ENCODE data around the gene KCTD8.

The KCTD8 gene

DNA sequence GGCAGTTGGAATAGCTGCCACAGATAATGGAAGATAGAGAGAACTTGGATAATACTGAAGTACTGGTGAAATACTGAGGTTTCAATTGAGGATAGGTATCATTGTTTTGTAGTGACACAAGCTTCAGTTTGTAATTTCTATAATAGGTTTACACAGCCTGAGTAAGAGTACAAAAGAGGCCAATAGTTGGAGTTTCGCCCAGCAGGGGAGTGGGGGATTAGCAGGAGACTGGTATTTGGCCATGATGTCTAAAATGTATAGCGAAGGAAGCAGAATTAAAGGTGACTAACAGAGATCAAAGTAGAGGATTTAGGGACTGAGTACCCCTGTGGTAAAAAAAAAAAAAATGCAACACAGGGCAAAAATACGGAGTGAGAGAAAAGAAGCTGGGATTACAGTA, 129.5 kb downstream of the KCTD8 start:
- Histone ChIP-seq H3K9me3 (ENCODE audit: low read length) (no peaks in the 10 kb centered on the region), H3K27me3 (ENCODE audit: control insufficient read depth in 1 of 2, insufficient read depth in 2 of 2, low read length in 2 of 2) (no peaks in the 10 kb centered on the region), H3K4me1 (ENCODE audit: insufficient read depth, low read length) (no peaks in the 10 kb centered on the region), H3K4me3 (ENCODE audit: low read depth in 1 of 2, low read length in 2 of 2) (no peak overlapping the region), H3K36me3 (ENCODE audit: insufficient read depth, low read length) (no peaks in the 10 kb centered on the region), H3K27ac (ENCODE audit: low read depth, low read length) (no peak overlapping the region), H3K9ac (ENCODE audit: low read length) (no peak overlapping the region)

DNA sequence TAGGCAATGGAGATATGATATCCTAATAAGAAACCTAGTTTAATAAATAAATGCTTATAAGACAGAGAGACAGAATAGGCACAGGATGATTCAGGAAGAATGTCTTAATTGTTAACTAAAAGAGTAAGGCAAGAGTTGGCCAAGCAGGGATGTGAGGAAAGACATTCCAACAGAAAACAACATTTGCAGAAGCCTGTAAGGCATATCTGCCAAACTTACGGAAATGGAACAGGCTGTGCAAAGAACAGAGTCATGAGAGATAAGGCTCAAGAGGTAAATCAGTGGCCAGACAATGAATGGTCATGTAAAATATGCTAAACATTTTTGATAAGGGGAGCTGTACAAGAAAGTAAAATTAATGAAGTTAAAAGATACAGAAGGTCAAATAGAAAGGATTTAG, 134.9 kb downstream of the KCTD8 start:
- Histone ChIP-seq H3K4me3 (ENCODE audit: low read depth in 1 of 2, low read length in 2 of 2) (no peak overlapping the region), H3K27me3 (ENCODE audit: control insufficient read depth in 1 of 2, insufficient read depth in 2 of 2, low read length in 2 of 2) (no peaks in the 10 kb centered on the region), H3K9me3 (ENCODE audit: low read length) (no peaks in the 10 kb centered on the region), H3K27ac (ENCODE audit: low read depth, low read length) (no peak overlapping the region), H3K36me3 (ENCODE audit: insufficient read depth, low read length) (no peaks in the 10 kb centered on the region), H3K9ac (ENCODE audit: low read length) (no peak overlapping the region), H3K4me1 (ENCODE audit: insufficient read depth, low read length) (no peaks in the 10 kb centered on the region)

DNA sequence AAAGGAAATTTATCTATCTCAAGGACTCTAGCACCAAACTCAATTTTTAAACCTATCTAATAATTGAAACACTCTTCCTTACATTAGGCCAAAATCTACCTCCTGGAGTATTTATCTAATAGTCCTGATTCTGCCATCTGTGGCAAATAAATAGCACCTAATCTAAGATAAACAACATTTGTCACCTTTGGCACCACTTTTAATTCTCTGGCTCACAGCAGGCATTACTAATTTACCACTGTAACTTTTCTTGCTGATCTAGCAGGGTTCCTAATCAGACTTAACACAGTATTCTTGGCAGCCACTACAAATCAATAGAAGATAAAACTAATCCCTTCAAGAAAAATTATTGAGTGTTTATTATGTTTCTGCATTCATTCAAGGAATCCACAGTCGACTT, 161.1 kb downstream of the KCTD8 start:
- Histone ChIP-seq H3K4me3 (ENCODE audit: low read depth in 1 of 2, low read length in 2 of 2) (no peak overlapping the region), H3K36me3 (ENCODE audit: insufficient read depth, low read length) (no peaks in the 10 kb centered on the region)

DNA sequence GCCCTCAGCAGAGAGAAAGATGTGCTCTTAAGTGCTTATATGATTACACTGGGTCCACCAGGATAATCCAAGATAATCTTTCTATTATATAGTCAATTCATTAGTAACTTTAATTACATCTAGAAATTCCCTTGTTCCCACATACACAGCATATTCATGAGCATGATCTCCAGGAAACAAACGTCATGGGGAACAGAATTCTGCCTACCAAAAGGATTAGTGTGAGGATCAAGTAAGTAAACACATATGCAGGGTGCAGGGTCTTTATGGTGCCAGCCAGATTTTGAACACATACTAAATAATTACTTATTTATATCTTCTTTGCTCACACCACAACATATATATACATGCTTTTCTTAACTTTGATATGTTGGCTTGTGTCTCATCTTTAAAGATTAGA, 169.1 kb downstream of the KCTD8 start:
- Histone ChIP-seq H3K27ac (ENCODE audit: low read depth, low read length) (no peak overlapping the region), H3K4me3 (ENCODE audit: low read depth in 1 of 2, low read length in 2 of 2) (no peak overlapping the region), H3K27me3 (ENCODE audit: control insufficient read depth in 1 of 2, insufficient read depth in 2 of 2, low read length in 2 of 2) (no peaks in the 10 kb centered on the region), H3K9me3 (ENCODE audit: low read length) (no peaks in the 10 kb centered on the region), H3K4me1 (ENCODE audit: insufficient read depth, low read length) (no peaks in the 10 kb centered on the region), H3K36me3 (ENCODE audit: insufficient read depth, low read length) (no peaks in the 10 kb centered on the region), H3K9ac (ENCODE audit: low read length) (no peak overlapping the region)

More for the DNA sequence above, 161.1 kb downstream of the KCTD8 start:
- no peaks in the 10 kb centered on the region for H3K4me1 ChIP-seq (ENCODE audit: insufficient read depth, low read length)
- no peak overlapping the region for H3K27ac ChIP-seq (ENCODE audit: low read depth, low read length)
- no peak overlapping the region for H3K9ac ChIP-seq (ENCODE audit: low read length)
- H3K27me3 ChIP-seq (ENCODE audit: control insufficient read depth in 1 of 2, insufficient read depth in 2 of 2, low read length in 2 of 2), result no peaks in the 10 kb centered on the region
- no peaks in the 10 kb centered on the region for H3K9me3 ChIP-seq (ENCODE audit: low read length)

DNA sequence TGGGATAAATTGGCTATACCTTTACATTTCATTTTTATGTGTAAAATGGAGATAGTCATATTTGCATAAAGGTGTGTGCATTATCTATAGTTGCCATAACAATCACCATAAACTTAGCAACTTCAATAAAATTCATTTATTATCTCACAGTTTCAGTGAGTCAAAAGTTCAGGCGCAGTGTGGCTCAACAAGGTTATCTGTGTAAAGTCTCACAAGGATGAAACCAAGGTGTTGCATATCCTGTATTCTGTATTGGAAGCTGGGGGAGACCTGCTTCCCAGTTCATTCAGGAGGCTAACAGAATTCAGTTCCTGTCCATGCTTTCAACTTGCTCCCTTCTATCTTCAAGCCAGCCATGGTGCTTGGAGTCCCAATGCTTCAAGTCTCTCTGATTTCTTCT, 169.5 kb downstream of the KCTD8 start:
- H3K4me3 ChIP-seq (ENCODE audit: low read depth in 1 of 2, low read length in 2 of 2), result no peak overlapping the region
- no peak overlapping the region for H3K27ac ChIP-seq (ENCODE audit: low read depth, low read length)

DNA sequence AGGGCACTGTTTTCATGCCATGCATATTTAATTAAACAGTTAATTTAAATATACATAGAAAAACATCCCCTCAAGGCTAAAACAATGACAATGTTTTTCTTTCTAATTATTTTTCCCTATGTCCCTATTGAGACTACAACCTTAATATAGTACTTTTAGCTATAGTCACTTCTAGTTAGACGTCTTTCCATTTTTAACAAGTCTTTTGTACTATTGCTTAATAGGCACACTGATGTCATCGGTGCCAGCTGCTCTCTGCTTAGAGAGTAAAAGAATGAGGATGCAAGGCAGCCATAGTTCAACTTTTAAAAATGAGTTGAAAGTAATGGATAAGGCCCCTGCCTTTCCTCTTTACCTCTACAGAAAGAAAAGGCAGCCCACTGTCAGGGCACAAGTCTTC, 191.1 kb downstream of the KCTD8 start:
- H3K9me3 ChIP-seq (ENCODE audit: low read length), result no peaks in the 10 kb centered on the region
- no peak overlapping the region for H3K9ac ChIP-seq (ENCODE audit: low read length)
- no peaks in the 10 kb centered on the region for H3K4me1 ChIP-seq (ENCODE audit: insufficient read depth, low read length)
- no peak overlapping the region for H3K27ac ChIP-seq (ENCODE audit: low read depth, low read length)
- H3K27me3 ChIP-seq (ENCODE audit: control insufficient read depth in 1 of 2, insufficient read depth in 2 of 2, low read length in 2 of 2), result no peaks in the 10 kb centered on the region
- H3K36me3 ChIP-seq (ENCODE audit: insufficient read depth, low read length), result no peaks in the 10 kb centered on the region
- H3K4me3 ChIP-seq (ENCODE audit: low read depth in 1 of 2, low read length in 2 of 2), result no peak overlapping the region

More for the DNA sequence above, 169.5 kb downstream of the KCTD8 start:
- H3K4me1 ChIP-seq (ENCODE audit: insufficient read depth, low read length), result no peaks in the 10 kb centered on the region
- no peaks in the 10 kb centered on the region for H3K27me3 ChIP-seq (ENCODE audit: control insufficient read depth in 1 of 2, insufficient read depth in 2 of 2, low read length in 2 of 2)
- no peaks in the 10 kb centered on the region for H3K9me3 ChIP-seq (ENCODE audit: low read length)
- H3K9ac ChIP-seq (ENCODE audit: low read length), result no peak overlapping the region
- no peaks in the 10 kb centered on the region for H3K36me3 ChIP-seq (ENCODE audit: insufficient read depth, low read length)

DNA sequence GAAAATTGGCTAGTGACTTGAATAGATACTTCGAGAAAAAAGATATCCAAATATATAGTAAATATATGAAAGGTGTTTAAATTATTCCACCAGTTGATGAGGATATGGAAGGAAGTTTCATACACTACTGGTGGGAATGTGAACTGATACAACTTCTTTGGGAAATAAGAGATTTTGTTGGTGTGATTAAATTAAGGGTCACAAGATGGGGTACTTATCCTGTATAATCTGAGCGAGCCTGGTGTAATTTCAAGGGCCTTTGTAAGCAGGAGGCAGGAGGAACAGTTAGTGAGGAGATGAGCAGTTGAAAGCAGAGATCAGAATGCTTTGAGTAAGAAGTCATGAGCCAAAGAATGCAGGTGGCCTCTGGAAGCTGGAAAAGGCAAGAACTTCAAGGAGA, 192.2 kb downstream of the KCTD8 start:
- no peaks in the 10 kb centered on the region for H3K36me3 ChIP-seq (ENCODE audit: insufficient read depth, low read length)
- H3K4me3 ChIP-seq (ENCODE audit: low read depth in 1 of 2, low read length in 2 of 2), result no peak overlapping the region

DNA sequence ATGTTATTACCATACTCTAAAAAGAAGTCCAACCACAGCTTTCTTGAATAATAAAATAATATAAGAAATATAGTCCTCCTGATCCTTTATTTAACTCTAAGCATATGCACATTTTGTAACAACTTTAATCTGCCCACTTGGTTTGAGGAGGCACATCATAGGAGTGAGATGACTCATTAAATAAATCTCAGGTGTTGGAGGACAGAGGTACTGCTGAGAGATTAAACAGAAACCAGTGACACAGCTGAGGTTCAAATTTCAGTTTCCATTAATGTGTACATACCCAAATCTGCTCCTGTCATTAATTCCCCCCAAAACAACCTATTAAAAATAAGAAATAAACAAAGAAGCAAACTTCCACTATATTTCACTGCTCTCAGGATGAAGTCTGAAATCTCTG, 211.0 kb downstream of the KCTD8 start:
- H3K36me3 ChIP-seq (ENCODE audit: insufficient read depth, low read length), result no peaks in the 10 kb centered on the region

More for the DNA sequence above, 192.2 kb downstream of the KCTD8 start:
- Histone ChIP-seq H3K9ac (ENCODE audit: low read length) (no peak overlapping the region), H3K27ac (ENCODE audit: low read depth, low read length) (no peak overlapping the region), H3K4me1 (ENCODE audit: insufficient read depth, low read length) (no peaks in the 10 kb centered on the region), H3K9me3 (ENCODE audit: low read length) (no peaks in the 10 kb centered on the region), H3K27me3 (ENCODE audit: control insufficient read depth in 1 of 2, insufficient read depth in 2 of 2, low read length in 2 of 2) (no peaks in the 10 kb centered on the region)

DNA sequence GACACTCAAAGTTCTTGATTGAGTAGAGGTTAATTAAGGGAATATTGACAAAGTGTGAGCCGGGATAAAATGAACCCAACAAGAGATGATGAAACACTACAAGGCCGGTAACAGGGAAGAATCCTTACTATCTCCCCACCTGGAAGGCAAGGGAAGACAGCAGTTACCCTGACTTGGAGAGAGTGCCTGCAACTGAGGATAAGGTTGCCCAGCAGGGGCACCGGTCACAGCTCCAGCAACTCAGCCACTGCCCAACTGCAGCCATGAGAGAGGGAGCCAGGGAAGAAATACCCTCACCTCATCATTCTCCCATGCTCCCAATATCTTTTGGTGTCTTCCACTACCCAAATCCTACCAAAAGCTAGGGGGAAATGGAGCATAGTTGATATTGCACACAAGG, 212.7 kb downstream of the KCTD8 start:
- Histone ChIP-seq H3K27ac (ENCODE audit: low read depth, low read length) (no peak overlapping the region), H3K27me3 (ENCODE audit: control insufficient read depth in 1 of 2, insufficient read depth in 2 of 2, low read length in 2 of 2) (no peaks in the 10 kb centered on the region), H3K9me3 (ENCODE audit: low read length) (no peaks in the 10 kb centered on the region), H3K4me3 (ENCODE audit: low read depth in 1 of 2, low read length in 2 of 2) (no peak overlapping the region), H3K9ac (ENCODE audit: low read length) (no peak overlapping the region), H3K4me1 (ENCODE audit: insufficient read depth, low read length) (no peaks in the 10 kb centered on the region), H3K36me3 (ENCODE audit: insufficient read depth, low read length) (no peaks in the 10 kb centered on the region)

More for the DNA sequence above, 211.0 kb downstream of the KCTD8 start:
- no peaks in the 10 kb centered on the region for H3K27me3 ChIP-seq (ENCODE audit: control insufficient read depth in 1 of 2, insufficient read depth in 2 of 2, low read length in 2 of 2)
- no peaks in the 10 kb centered on the region for H3K9me3 ChIP-seq (ENCODE audit: low read length)
- no peaks in the 10 kb centered on the region for H3K4me1 ChIP-seq (ENCODE audit: insufficient read depth, low read length)
- no peak overlapping the region for H3K4me3 ChIP-seq (ENCODE audit: low read depth in 1 of 2, low read length in 2 of 2)
- no peak overlapping the region for H3K9ac ChIP-seq (ENCODE audit: low read length)
- no peak overlapping the region for H3K27ac ChIP-seq (ENCODE audit: low read depth, low read length)

DNA sequence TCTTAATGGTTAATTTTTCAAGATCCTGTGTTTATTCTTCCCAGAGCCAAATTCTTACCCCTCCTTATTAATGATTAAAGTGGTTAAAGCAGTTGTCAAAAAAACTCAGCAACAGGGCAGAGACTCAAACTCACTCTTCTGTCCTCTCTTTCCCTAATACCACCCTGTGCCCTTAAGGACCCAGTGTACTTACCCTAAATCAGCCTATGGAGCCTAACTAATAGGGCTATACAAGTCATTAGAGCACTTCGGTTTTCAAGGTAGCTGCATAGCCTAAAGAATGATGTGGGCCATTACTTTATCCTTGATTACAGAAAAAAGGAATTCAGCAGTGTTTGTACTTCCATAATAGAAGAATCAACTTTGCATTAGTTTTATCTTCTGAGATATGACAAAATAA, 216.3 kb downstream of the KCTD8 start:
- no peaks in the 10 kb centered on the region for H3K9me3 ChIP-seq (ENCODE audit: low read length)
- H3K4me3 ChIP-seq (ENCODE audit: low read depth in 1 of 2, low read length in 2 of 2), result no peak overlapping the region
- no peaks in the 10 kb centered on the region for H3K27me3 ChIP-seq (ENCODE audit: control insufficient read depth in 1 of 2, insufficient read depth in 2 of 2, low read length in 2 of 2)
- no peaks in the 10 kb centered on the region for H3K4me1 ChIP-seq (ENCODE audit: insufficient read depth, low read length)
- no peak overlapping the region for H3K27ac ChIP-seq (ENCODE audit: low read depth, low read length)
- H3K9ac ChIP-seq (ENCODE audit: low read length), result no peak overlapping the region
- no peaks in the 10 kb centered on the region for H3K36me3 ChIP-seq (ENCODE audit: insufficient read depth, low read length)

DNA sequence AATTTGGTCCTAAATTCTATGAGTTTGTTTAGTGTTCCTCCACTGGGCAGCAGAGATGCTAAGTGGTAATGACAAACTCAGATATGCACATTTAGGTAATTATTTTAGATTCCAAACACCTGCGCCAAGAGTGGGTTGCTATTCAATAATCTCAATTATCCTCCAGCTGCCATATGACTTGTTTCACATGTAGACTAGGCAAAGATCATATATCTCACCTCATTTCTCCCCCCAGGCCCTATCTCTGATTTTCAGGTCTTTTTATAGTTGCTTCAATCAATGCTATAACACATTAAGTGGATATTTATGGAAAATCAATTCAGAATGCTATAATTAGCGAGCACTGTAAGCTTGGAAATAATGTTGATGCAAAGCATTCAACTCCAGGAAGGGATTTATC, 217.6 kb downstream of the KCTD8 start:
- no peak overlapping the region for H3K27ac ChIP-seq (ENCODE audit: low read depth, low read length)
- no peak overlapping the region for H3K4me3 ChIP-seq (ENCODE audit: low read depth in 1 of 2, low read length in 2 of 2)
- no peaks in the 10 kb centered on the region for H3K36me3 ChIP-seq (ENCODE audit: insufficient read depth, low read length)
- no peaks in the 10 kb centered on the region for H3K4me1 ChIP-seq (ENCODE audit: insufficient read depth, low read length)
- no peaks in the 10 kb centered on the region for H3K9me3 ChIP-seq (ENCODE audit: low read length)
- H3K9ac ChIP-seq (ENCODE audit: low read length), result no peak overlapping the region
- no peaks in the 10 kb centered on the region for H3K27me3 ChIP-seq (ENCODE audit: control insufficient read depth in 1 of 2, insufficient read depth in 2 of 2, low read length in 2 of 2)

DNA sequence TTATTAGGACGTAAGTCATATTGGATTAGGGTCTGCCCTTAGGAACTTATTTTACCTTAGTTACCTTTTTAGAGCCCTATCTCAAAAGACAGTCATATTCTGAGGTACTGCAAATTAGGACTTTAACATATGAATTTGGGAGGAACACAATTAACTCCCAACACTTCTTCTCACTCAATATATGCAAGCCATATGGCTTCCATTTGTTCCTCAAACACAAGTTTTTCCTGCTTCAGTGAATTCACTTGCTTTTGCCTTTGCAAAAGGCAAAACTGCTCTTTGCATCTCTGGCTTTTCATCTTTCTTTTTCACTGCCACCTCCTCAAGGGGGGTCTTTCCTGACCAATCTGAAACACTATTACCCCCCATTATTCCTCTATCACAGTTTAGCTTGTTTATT, 220.3 kb downstream of the KCTD8 start:
- H3K27me3 ChIP-seq (ENCODE audit: control insufficient read depth in 1 of 2, insufficient read depth in 2 of 2, low read length in 2 of 2), result no peaks in the 10 kb centered on the region
- H3K27ac ChIP-seq (ENCODE audit: low read depth, low read length), result no peak overlapping the region
- H3K4me3 ChIP-seq (ENCODE audit: low read depth in 1 of 2, low read length in 2 of 2), result no peak overlapping the region
- no peaks in the 10 kb centered on the region for H3K36me3 ChIP-seq (ENCODE audit: insufficient read depth, low read length)
- no peaks in the 10 kb centered on the region for H3K9me3 ChIP-seq (ENCODE audit: low read length)
- no peak overlapping the region for H3K9ac ChIP-seq (ENCODE audit: low read length)
- no peaks in the 10 kb centered on the region for H3K4me1 ChIP-seq (ENCODE audit: insufficient read depth, low read length)
